Measurements from ENCODE around the gene MRM1. TPM values are rescaled to one million over a fixed set of nuclear protein-coding genes. Genes with fewer than 3 reads are reported as not detected.
A peak's percentile ranks its signal among the peaks of the same experiment; 100 is the strongest.

MRM1 gene
- total and polyA plus RNA-seq, 9 of the 15 experiments (the other 6 are each of a cell fraction or from before 2014, with no cell fraction given), result 0.61 to 28.4 (median 21.5) TPM

DNA sequence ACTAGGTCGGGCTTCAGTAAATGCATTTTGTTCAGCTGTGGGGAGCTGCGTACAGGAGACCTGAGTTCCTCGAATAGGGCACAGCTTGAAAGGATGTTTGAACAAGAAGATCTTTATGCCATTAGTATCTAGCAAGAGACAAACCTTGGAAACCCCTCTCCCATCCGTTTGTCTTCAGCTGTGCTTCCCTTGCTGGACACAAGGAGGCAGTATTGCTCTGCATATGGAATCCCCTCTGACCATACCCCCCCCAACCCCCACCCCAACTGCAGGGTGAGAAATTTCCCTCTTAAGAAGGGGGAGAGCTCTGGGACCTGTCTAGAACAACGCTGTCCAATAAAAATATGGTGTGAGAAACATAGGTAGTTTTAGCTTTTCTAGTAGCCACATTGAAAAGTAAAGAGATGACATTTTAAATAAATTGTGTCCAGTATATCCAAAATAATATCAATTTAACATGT lies 1.6 kb downstream of the MRM1 start (continued):
- TF ChIP-seq HMGN3 (IDR thresholded peaks at IDR 0.05; ENCODE audit: borderline replicate concordance, extremely low read depth, insufficient read length, low read depth, low read length) (no peak), ZSCAN29 (IDR thresholded peaks at IDR 0.05) (no peak), DPF2 (IDR thresholded peaks at IDR 0.05) (no peak), ZFP1 (CRISPR knock-in tag; IDR thresholded peaks at IDR 0.05) (no peak), EWSR1 (IDR thresholded peaks at IDR 0.05; ENCODE audit: borderline replicate concordance, low read depth, partially characterized antibody) (no peak), ZNF445 (CRISPR knock-in tag; IDR thresholded peaks at IDR 0.05; ENCODE audit: low read depth) (no peak), CHD2 (IDR thresholded peaks at IDR 0.05; ENCODE audit: low read depth, low read length) (no peak), TAF7 (tag; IDR thresholded peaks at IDR 0.05) (no peak), LCOR (CRISPR knock-in tag; IDR thresholded peaks at IDR 0.05) (no peak), HDAC2 (IDR thresholded peaks at IDR 0.05) (no peak), NELFE (IDR thresholded peaks at IDR 0.05; ENCODE audit: insufficient read depth, insufficient read length) (no peak), SREBF2 (CRISPR knock-in tag; IDR thresholded peaks at IDR 0.05) (no peak), RBFOX2 (IDR thresholded peaks at IDR 0.05; ENCODE audit: low read depth, low read length) (no peak), ZNF785 (CRISPR knock-in tag; IDR thresholded peaks at IDR 0.05) (no peak), ZC3H4 (CRISPR knock-in tag; IDR thresholded peaks at IDR 0.05; ENCODE audit: borderline replicate concordance) (0 out of 2 replicates have a peak, but pooled peaks have one; percentile 1), TCF7 (IDR thresholded peaks at IDR 0.05; ENCODE audit: borderline replicate concordance) (no peak), ZNF224 (CRISPR knock-in tag; IDR thresholded peaks at IDR 0.05) (no peak), MAFF (IDR thresholded peaks at IDR 0.05; ENCODE audit: low read length) (no peak), CBFA2T2 (conservative IDR thresholded peaks at IDR 0.05) (no peak), ZNF23 (CRISPR knock-in tag; IDR thresholded peaks at IDR 0.05) (no peak), ETS2 (tag; IDR thresholded peaks at IDR 0.05; ENCODE audit: borderline replicate concordance, poor library complexity, severe bottlenecking) (no peak), ZC3H8 (IDR thresholded peaks at IDR 0.05) (no peak)
- TF ChIP-seq, protein P1, sequence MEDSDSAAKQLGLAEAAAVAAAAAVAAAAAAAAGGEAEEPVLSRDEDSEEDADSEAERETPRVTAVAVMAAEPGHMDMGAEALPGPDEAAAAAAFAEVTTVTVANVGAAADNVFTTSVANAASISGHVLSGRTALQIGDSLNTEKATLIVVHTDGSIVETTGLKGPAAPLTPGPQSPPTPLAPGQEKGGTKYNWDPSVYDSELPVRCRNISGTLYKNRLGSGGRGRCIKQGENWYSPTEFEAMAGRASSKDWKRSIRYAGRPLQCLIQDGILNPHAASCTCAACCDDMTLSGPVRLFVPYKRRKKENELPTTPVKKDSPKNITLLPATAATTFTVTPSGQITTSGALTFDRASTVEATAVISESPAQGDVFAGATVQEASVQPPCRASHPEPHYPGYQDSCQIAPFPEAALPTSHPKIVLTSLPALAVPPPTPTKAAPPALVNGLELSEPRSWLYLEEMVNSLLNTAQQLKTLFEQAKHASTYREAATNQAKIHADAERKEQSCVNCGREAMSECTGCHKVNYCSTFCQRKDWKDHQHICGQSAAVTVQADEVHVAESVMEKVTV (CRISPR knock-in tag; IDR thresholded peaks at IDR 0.05), result peak; percentile 47; the same call in 1 of the 2 replicates
- TF ChIP-seq, protein P2, sequence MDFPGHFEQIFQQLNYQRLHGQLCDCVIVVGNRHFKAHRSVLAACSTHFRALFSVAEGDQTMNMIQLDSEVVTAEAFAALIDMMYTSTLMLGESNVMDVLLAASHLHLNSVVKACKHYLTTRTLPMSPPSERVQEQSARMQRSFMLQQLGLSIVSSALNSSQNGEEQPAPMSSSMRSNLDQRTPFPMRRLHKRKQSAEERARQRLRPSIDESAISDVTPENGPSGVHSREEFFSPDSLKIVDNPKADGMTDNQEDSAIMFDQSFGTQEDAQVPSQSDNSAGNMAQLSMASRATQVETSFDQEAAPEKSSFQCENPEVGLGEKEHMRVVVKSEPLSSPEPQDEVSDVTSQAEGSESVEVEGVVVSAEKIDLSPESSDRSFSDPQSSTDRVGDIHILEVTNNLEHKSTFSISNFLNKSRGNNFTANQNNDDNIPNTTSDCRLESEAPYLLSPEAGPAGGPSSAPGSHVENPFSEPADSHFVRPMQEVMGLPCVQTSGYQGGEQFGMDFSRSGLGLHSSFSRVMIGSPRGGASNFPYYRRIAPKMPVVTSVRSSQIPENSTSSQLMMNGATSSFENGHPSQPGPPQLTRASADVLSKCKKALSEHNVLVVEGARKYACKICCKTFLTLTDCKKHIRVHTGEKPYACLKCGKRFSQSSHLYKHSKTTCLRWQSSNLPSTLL (IDR thresholded peaks at IDR 0.05), result no peak
- TF ChIP-seq, protein P3, sequence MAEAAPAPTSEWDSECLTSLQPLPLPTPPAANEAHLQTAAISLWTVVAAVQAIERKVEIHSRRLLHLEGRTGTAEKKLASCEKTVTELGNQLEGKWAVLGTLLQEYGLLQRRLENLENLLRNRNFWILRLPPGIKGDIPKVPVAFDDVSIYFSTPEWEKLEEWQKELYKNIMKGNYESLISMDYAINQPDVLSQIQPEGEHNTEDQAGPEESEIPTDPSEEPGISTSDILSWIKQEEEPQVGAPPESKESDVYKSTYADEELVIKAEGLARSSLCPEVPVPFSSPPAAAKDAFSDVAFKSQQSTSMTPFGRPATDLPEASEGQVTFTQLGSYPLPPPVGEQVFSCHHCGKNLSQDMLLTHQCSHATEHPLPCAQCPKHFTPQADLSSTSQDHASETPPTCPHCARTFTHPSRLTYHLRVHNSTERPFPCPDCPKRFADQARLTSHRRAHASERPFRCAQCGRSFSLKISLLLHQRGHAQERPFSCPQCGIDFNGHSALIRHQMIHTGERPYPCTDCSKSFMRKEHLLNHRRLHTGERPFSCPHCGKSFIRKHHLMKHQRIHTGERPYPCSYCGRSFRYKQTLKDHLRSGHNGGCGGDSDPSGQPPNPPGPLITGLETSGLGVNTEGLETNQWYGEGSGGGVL (CRISPR knock-in tag; IDR thresholded peaks at IDR 0.05), result no peak
- TF ChIP-seq, protein P4, sequence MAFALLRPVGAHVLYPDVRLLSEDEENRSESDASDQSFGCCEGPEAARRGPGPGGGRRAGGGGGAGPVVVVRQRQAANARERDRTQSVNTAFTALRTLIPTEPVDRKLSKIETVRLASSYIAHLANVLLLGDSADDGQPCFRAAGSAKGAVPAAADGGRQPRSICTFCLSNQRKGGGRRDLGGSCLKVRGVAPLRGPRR (CRISPR knock-in tag; IDR thresholded peaks at IDR 0.05), result no peak
